IMR-90 (cell line): Measurements from ENCODE around the gene MEGF11. TPM values are rescaled to one million over a fixed set of nuclear protein-coding genes. Genes with fewer than 3 reads are reported as not detected.

Experiments
- ATAC-seq: fragments of 200-7000 bp; cut with Tn5 transposase; 2 replicates; pipeline ENCODE4 v1.9.1; 2020; ENCODE audit warnings: low read depth, mild to moderate bottlenecking, moderate library complexity
- BruUV-seq: library from RNA; stranded (reverse); fragments of 400-500 nt; replicated peaks from 2 replicates; lab custom pipeline; 2021; lab: Mats Ljungman, UMichigan
- CTCF ChIA-PET: fragments of 300-600 bp; formaldehyde crosslinking; extraction: SDS; loops from one replicate; lab custom pipeline; 2021; ENCODE audit warnings: antibody characterized with exemption; lab: Yijun Ruan, JAX
- POLR2A ChIA-PET: fragments of 300-600 bp; sonication (Branson Sonifier 250); formaldehyde crosslinking; loops from one replicate; lab custom pipeline; 2022; ENCODE audit warnings: antibody characterized with exemption; ENCODE audit not compliant: unreplicated experiment; lab: Charles Lee
- DNase-seq: peaks from one replicate; pipeline ENCODE4 v3.0.0; 2013
- H2AFZ ChIP-seq: replicated peaks from 2 replicates; pipeline ENCODE3; 2013; ENCODE audit warnings: low read length, mild to moderate bottlenecking; ENCODE audit not compliant: poor library complexity
- H2AK5ac ChIP-seq: 2 replicates; pipeline ENCODE4 v1.6.1; 2013; ENCODE audit warnings: low read depth, low read length, inconsistent platforms
- H2AK9ac ChIP-seq: replicated peaks from 2 replicates; pipeline ENCODE3; 2013; ENCODE audit warnings: mild to moderate bottlenecking, low read depth, low read length, moderate library complexity; ENCODE audit not compliant: poor library complexity
- H2BK120ac ChIP-seq: 2 replicates; pipeline ENCODE4 v1.6.1; 2013; ENCODE audit warnings: low read depth, low read length, inconsistent platforms
- H2BK15ac ChIP-seq: 3 replicates; pipeline ENCODE4 v1.6.1; 2013; ENCODE audit warnings: low read depth, low read length, inconsistent platforms
- H2BK20ac ChIP-seq: 2 replicates; pipeline ENCODE4 v1.6.1; 2013; ENCODE audit warnings: low read depth, mild to moderate bottlenecking, inconsistent platforms, low read length, moderate library complexity
- H2BK5ac ChIP-seq: 2 replicates; pipeline ENCODE4 v1.6.1; 2013; ENCODE audit warnings: mild to moderate bottlenecking, low read depth, low read length, inconsistent platforms; ENCODE audit not compliant: poor library complexity, severe bottlenecking
- H3K14ac ChIP-seq: replicated peaks from 2 replicates; pipeline ENCODE4 v1.6.1; 2013; ENCODE audit warnings: low read depth, low read length, inconsistent platforms
- H3K18ac ChIP-seq: 2 replicates; pipeline ENCODE4 v1.6.1; 2013; ENCODE audit warnings: low read depth, low read length, control low read depth
- H3K23ac ChIP-seq: 2 replicates; pipeline ENCODE4 v1.6.1; 2013; ENCODE audit warnings: low read depth, low read length, inconsistent platforms
- H3K27ac ChIP-seq: 2 replicates; pipeline ENCODE4 v1.5.1; 2013; ENCODE audit warnings: mild to moderate bottlenecking, control low read depth, low read length; ENCODE audit not compliant: insufficient read depth
- H3K27me3 ChIP-seq: 2 replicates; pipeline ENCODE4 v1.6.1; 2013; ENCODE audit warnings: low read length; ENCODE audit not compliant: control insufficient read depth, insufficient read depth
- H3K36me3 ChIP-seq: 2 replicates; pipeline ENCODE4 v1.6.1; 2013; ENCODE audit warnings: low read length, mixed read lengths; ENCODE audit not compliant: control insufficient read depth, insufficient read depth
- H3K4ac ChIP-seq: 2 replicates; pipeline ENCODE4 v1.6.1; 2013; ENCODE audit warnings: low read depth, low read length, inconsistent platforms
- H3K4me1 ChIP-seq: 2 replicates; pipeline ENCODE4 v1.6.1; 2013; ENCODE audit warnings: low read length, mixed read lengths; ENCODE audit not compliant: control insufficient read depth, insufficient read depth
- H3K4me2 ChIP-seq: 2 replicates; pipeline ENCODE4 v1.6.1; 2013; ENCODE audit warnings: low read depth, mild to moderate bottlenecking, control low read depth, low read length, moderate library complexity
- H3K4me3 ChIP-seq: 2 replicates; pipeline ENCODE4 v1.5.1; 2013; ENCODE audit warnings: low read depth, mild to moderate bottlenecking, control low read depth, low read length, moderate library complexity; ENCODE audit not compliant: insufficient read depth
- H3K56ac ChIP-seq: 2 replicates; pipeline ENCODE4 v1.6.1; 2013; ENCODE audit warnings: low read length, inconsistent platforms; ENCODE audit not compliant: insufficient read depth; ENCODE audit errors: extremely low read depth
- H3K79me1 ChIP-seq, 2 experiments: 2 replicates each; pipeline ENCODE4 v1.6.1; 2013; ENCODE audit warnings: low read length in 2 of 2, inconsistent platforms in 1 of 2, low read depth in 1 of 2
- H3K9ac ChIP-seq: 2 replicates; pipeline ENCODE4 v1.6.1; 2013; ENCODE audit warnings: low read depth, low read length, control low read depth
- H3K9me1 ChIP-seq: 2 replicates; pipeline ENCODE4 v1.6.1; 2013; ENCODE audit warnings: low read length, inconsistent platforms; ENCODE audit not compliant: insufficient read depth
- H3K9me3 ChIP-seq: 2 replicates; pipeline ENCODE4 v1.6.1; 2013; ENCODE audit warnings: low read length; ENCODE audit not compliant: control insufficient read depth, insufficient read depth
- H4K20me1 ChIP-seq: 2 replicates; pipeline ENCODE4 v1.6.1; 2013; ENCODE audit warnings: low read length, inconsistent platforms; ENCODE audit not compliant: insufficient read depth
- H4K5ac ChIP-seq: 2 replicates; pipeline ENCODE4 v1.6.1; 2013; ENCODE audit warnings: mild to moderate bottlenecking, low read depth, low read length, control low read depth
- H4K8ac ChIP-seq, 2 experiments: 2 replicates each; pipeline ENCODE4 v1.6.1; 2013; ENCODE audit warnings: low read depth in 2 of 2, low read length in 2 of 2, control low read depth in 1 of 2, inconsistent platforms in 1 of 2
- H4K91ac ChIP-seq: 2 replicates; pipeline ENCODE4 v1.6.1; 2013; ENCODE audit warnings: low read depth, low read length, inconsistent platforms; ENCODE audit not compliant: insufficient read depth
- BHLHE40 ChIP-seq: fragments of 150-350 bp; IDR thresholded peaks from 2 replicates; pipeline ENCODE4 v1.6.1; 2016; ENCODE audit warnings: mild to moderate bottlenecking, low read depth, low read length
- CEBPB ChIP-seq: IDR thresholded peaks from 2 replicates; pipeline ENCODE4 v1.6.1; 2012; ENCODE audit warnings: low read depth, low read length, improper control_type of control experiment
- RCOR1 ChIP-seq: IDR thresholded peaks from 2 replicates; pipeline ENCODE4 v1.6.1; 2012; ENCODE audit warnings: mild to moderate bottlenecking, low read length, improper control_type of control experiment; ENCODE audit not compliant: insufficient replicate concordance
- WGBS, 2 experiments: methylation state at CpG; one replicate each; pipeline versions ENCODE4 v1.1.5 to v1.1.7; 2013; ENCODE audit warnings: missing lambda C conversion rate in 2 of 2; ENCODE audit not compliant: insufficient read length in 1 of 2; ENCODE audit errors: extremely low coverage in 2 of 2; 5-methylcytosine and 5-hydroxymethylcytosine counted together
- dilution Hi-C: fragments of 300-500 bp; cut with HindIII; formaldehyde crosslinking; loops from one replicate; pipeline ENCODE4 v1.14.3; 2018; ENCODE audit warnings: low sequenced_read_pairs; ENCODE audit not compliant: unreplicated experiment
- in situ Hi-C: fragments of 300-500 bp; cut with MboI; formaldehyde crosslinking; loops from 3 replicates; pipeline ENCODE4 v1.14.3; 2019; ENCODE audit warnings: low sequenced_read_pairs, inconsistent platforms, mixed read lengths
- intact Hi-C: fragments of 100-400 bp; cut with micrococcal nuclease; formaldehyde crosslinking; loops from 2 replicates; pipeline ENCODE4 v1.10.0; 2022
- polyA plus RNA-seq, 3 experiments: library from polyadenylated mRNA; depleted of rRNA; stranded (reverse); fragments of >200 nt; gene quantifications; 2 replicates each; pipeline ENCODE4 v1.2.3, GENCODE V29; 2012; ENCODE audit warnings: low replicate concordance in 1 of 3
- total RNA-seq: library from RNA; depleted of rRNA; stranded (reverse); fragments of >200 nt; gene quantifications from 2 replicates; pipeline ENCODE4 v1.2.3, GENCODE V29; 2012

MEGF11 gene
- total and polyA plus RNA-seq, 2 of the 4 experiments (the other 2 are of a cell fraction) = not detected

DNA sequence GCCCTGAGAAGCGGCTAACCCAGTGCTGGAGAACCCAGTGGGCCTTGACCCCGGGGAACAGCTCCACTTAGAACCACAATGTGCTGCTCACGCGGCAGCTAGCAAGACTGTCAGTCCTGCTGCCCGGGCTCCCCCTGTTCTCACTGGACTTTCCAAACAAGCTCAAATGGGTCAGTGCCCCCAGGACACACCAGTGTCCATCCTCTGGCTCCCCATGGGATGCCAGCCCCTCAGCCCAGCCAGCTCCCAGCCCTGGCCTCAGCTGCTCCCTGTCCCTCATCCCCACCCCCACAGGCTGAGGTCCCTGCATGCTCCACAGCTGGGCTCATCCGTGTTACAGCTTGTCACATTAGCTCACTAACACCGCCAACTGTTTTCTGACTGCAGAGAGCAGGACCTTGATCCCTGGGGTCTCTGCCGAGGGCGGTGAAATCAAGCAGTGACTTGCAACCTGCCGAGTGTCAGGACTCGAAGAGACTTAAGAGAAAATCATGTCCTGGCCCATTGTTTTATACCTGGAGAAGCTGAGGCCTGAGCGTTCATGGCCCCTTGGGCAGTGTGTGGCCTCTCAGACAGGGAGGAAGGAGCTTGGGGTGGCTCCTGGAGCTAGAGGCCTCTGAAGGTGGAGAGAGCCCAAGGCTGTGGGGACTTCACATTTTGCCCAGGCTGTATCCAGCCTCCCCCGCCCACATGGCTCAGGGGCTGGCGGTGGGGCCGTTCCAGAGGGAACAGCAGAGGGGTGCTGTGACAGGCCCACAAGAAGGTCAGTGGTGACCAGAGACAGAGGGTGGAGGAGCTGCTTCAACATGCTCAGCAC lies 157.5 kb downstream of the MEGF11 start:
- Histone ChIP-seq H3K4me3 (no peak overlapping the region), H3K9me3 (no peaks in the 10 kb centered on the region), H3K27me3 (peaks cover 56% of the 10 kb centered on the region), H3K27ac (no peak overlapping the region), H2AK5ac (no peak overlapping the region), H3K18ac (no peak overlapping the region), H3K4me2 (no peak overlapping the region), H3K4me1 (no peaks in the 10 kb centered on the region), H4K8ac (no peak overlapping the region), H2BK5ac (no peak overlapping the region), H3K9me1 (no peaks in the 10 kb centered on the region), H3K56ac (no peak overlapping the region), H4K5ac (no peak overlapping the region), H2AFZ (no peak overlapping the region), H3K9ac (no peak overlapping the region), H4K20me1 (no peaks in the 10 kb centered on the region), H2BK15ac (no peak overlapping the region), H3K36me3 (no peaks in the 10 kb centered on the region), H2AK9ac (no peak overlapping the region), H2BK120ac (no peak overlapping the region), H3K79me1 (no peaks in the 10 kb centered on the region), H3K14ac (no peak overlapping the region), H2BK20ac (no peak overlapping the region), H4K91ac (no peak overlapping the region), H3K4ac (no peak overlapping the region), H3K23ac (no peak overlapping the region)
- intact Hi-C loops = no loop called here
- dilution Hi-C loops = no loop called here
- in situ Hi-C loops = no loop called here
- CTCF ChIA-PET = no interaction called here
- no peak for DNase-seq
- POLR2A ChIA-PET = no interaction called here
- no TSS peak for BruUV-seq
- WGBS, 2 experiments = 37% methylated on average over 9 of the region's 15 CpGs; no CpG with 5 or more reads in 1 of the 2 experiments
- no peak for ATAC-seq
- TF ChIP-seq RCOR1 = no peak
- TF ChIP-seq BHLHE40 = no peak
- TF ChIP-seq CEBPB = no peak
